GM19397 (cell line): ENCODE results near the gene ARHGEF40.

Source experiments
- ATAC-seq: cut with Tn5 transposase; IDR thresholded peaks from one replicate; pipeline ENCODE4 v1.9.1; 2021; ENCODE audit warnings: mild to moderate bottlenecking, moderate library complexity; ENCODE audit not compliant: unreplicated experiment

ARHGEF40 gene

DNA sequence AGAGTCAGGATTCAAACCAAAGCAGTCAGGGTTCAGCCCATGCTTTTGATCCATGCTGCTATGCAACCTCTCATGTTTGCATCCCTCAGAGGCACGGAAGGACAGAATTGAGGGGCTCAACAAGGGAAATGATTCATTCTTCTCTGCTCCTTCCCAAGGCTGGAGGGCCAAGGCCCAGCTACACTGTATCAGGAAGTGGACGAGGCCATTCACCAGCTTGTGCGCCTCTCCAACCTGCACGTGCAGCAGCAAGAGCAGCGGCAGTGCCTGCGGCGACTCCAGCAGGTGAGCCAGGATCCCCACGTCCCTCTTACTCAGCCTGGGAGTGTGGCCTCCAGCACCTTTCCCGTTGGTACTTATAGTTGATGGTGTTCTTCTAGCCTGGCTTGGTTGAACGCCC is 8.6 kb downstream of the ARHGEF40 start:
- ATAC-seq, result no peak

GRCh38 chr14:21081521-21082142 is 11.5 kb downstream of the ARHGEF40 start:
- ATAC-seq, result no peak

GRCh38 chr14:21083565-21084325 is 13.6 kb downstream of the ARHGEF40 start:
- ATAC-seq, result no peak

- ATAC-seq, result no peak
Observed at GRCh38 chr14:21084396-21084795, 14.3 kb downstream of the ARHGEF40 start.

- ATAC-seq, result no peak
Observed at GRCh38 chr14:21084998-21085853, 15.1 kb downstream of the ARHGEF40 start.

GRCh38 chr14:21086908-21087293 is 16.8 kb downstream of the ARHGEF40 start:
- no peak for ATAC-seq

DNA sequence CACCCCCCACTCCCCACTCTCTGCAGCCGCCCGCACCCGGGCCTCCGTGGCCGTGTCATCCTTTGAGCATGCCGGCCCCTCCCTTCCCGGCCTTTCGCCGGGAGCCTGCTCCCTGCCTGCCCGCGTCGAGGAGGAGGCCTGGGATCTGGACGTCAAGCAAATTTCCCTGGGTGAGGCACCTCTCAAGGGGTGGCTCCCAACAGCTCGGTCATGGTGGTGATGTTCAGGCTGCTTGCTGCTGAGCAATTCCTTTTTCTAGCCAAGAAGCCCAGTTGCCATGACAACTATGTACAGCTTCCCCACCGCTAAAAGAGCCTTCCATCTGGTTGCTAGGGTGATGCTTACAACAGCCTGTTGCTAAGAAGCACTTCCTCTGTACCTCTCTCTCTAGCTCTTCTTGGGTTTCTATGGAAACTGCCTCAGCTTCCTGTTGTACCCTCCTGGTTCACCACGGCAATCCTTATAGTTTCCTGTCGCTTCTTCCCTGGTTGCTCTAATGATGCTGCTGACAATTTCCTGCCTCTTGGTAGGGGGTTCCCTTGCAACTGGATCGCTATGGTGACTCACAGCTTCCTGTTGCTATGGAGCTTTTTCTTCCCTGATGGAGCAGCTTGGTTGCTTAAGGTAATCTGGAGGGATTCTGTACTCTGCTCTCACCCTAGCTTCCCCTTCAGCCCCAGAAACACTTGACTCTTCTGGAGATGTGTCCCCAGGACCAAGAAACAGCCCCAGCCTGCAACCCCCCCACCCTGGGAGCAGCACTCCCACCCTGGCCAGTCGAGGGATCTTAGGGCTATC is 17.4 kb downstream of the ARHGEF40 start:
- ATAC-seq, result no peak

- no peak for ATAC-seq
Observed at GRCh38 chr14:21088687-21089086, 18.6 kb downstream of the ARHGEF40 start.

GRCh38 chr14:21089271-21089670 is 19.2 kb downstream of the ARHGEF40 start:
- no peak for ATAC-seq

- ATAC-seq, result no peak
Observed at GRCh38 chr14:21089877-21090193, 19.7 kb downstream of the ARHGEF40 start.

DNA sequence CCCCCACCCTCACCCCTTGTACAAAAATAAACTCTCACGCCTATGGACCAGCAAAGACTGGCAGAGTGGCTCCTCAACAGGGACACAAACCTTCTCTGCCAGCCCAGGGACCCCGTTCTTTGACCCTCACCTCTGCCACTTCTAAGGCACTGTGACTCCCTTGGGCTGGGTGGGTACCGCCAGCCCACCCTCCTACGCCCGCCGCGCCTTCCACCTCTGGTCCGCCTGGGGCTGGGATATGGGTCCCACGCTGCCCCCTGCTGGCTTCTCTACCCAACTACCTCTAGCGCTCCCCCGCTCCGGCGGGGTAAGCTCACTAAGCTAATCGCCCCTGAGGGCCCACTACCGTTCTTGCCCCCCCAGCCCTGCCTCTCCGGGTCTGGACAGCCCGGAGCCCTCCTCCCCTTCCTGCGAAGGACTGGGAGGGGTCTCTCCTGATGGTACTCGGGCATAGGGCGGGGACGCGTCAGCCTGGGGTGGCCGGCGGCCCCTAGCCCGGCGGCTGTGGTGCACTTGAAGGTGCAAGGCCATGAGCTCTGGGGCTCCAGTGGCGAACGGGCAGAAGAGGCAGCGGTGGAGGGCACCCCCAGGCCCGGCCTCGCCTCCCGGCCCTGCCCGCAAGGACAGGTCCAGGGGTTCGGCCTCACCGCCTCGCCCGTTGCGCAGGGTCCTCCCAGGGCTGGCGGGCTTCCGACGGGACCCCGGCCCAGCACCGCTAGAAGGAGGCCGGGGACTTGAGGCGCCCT is 20.3 kb downstream of the ARHGEF40 start:
- no peak for ATAC-seq

GRCh38 chr14:21090940-21091663 is 21.0 kb downstream of the ARHGEF40 start:
- ATAC-seq, result no peak

DNA sequence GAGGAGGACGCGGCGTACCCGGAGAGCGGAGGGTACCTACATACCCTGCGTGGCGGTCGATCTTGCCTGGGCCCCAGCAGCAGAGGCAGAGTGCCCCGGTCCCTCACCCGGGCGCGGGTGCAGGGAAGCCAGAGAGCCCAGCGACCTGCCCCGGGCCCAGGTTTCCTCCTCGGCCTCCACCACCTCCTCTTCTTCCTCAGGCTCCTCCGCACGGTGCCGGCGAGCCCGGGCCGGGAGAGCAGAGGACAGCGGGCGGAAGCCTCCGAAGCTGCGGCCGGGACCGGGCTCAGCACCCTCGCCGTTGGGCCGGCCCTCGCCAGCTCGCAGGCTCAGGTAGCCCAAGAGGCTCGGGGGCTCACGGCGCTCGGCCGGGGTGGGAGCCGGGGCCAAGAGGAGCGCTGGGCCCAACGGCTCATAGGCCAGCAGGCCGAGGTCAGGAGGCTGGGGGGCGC is 21.7 kb downstream of the ARHGEF40 start:
- no peak for ATAC-seq

DNA sequence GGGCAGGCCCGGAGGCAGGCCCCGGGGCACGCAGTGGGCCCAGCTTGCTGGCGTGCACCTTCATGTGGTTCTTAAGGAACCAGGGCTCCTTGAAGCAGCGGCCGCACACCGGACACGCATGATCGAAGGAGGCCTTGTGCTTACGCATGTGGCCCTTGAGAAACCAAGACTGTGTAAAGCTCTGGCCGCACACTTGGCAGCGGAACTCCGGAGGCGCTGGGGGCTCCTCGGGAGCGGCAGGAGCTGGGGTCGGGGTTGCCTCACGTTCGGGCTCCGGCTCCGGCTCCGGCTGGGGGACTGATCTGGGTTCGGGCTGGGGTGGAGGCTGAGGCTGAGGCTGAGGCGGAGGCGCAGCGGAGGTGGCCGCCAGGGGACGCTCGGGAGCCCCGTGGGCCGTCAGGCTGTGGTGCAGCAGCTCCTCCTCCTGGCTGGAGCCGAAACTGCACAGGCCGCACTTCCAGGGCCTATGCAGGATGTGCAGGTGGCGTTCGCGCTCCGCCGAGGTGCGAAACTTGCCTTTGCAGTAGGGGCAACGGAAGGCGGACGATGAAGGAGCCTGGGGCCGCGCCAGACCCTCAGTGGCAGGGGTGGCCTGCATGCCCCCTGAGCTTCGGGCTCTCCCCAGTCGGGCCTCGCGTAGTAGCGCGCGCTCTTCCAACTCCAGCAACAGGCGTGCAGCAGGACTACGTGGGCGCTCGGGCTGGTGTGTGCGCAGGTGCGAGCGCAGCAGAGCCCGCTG is 22.3 kb downstream of the ARHGEF40 start:
- peak; percentile 92 for ATAC-seq

- ATAC-seq, result no peak
Observed at GRCh38 chr14:21093018-21093417, 22.9 kb downstream of the ARHGEF40 start.

GRCh38 chr14:21093769-21094681 is 23.9 kb downstream of the ARHGEF40 start:
- no peak for ATAC-seq

DNA sequence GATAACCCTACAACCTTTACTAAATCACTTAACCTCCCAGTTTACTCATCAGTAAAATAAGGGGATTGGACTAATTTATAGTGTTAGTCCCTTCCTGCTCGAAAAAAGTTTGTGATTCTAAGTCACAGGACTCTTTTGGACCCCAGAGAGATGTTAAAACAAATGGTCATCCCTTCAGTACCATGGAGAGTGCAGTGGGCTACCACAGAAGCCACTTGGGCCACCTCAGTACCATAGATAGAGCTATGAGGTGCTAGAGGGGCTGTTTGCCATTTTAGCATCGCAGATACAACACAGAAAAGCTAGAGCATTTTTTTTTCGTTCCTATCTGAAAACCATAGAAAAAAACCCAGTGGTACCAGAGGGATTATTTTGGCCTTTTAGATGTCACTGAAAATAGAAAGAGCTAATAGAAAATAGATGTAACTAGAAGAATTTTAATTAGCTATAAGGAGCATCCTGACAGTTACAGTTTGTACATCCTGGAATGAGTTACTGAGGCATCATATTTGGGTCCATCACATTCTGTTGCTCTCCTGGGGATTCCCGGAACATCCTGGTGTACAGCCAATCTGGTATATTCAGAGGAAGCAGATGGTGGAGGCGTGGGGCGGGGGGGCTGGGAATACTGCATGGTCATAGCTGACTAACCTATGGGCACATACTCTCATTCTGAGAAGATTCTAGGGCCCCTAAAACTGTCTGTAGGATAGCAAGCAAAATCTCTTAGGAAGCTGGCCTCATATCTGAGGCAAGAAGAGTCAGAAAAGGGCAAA is 25.5 kb downstream of the ARHGEF40 start:
- ATAC-seq, result no peak
